Nephron (organoid): ENCODE results near the gene CERK.
"Not testable (repeated sequence)": the region's sequence is repeated elsewhere in the genome, so short reads cannot be mapped to it uniquely, and the experiment has no call there.

Experiments
- H3K27ac Mint-ChIP-seq, 3 experiments: 2 replicates each; pipeline ENCODE4 v1.8.0; 2020; ENCODE audit warnings: mixed read lengths in 3 of 3, mild to moderate bottlenecking in 2 of 3, moderate library complexity in 1 of 3
- H3K27me3 Mint-ChIP-seq: 2 replicates; pipeline ENCODE4 v1.8.0; 2021; ENCODE audit warnings: low read depth, mild to moderate bottlenecking, moderate library complexity, mixed read lengths
- H3K36me3 Mint-ChIP-seq: 2 replicates; pipeline ENCODE4 v1.8.0; 2020; ENCODE audit warnings: low read depth, mixed read lengths
- H3K4me1 Mint-ChIP-seq: 2 replicates; pipeline ENCODE4 v1.8.0; 2020; ENCODE audit warnings: mixed read lengths
- H3K4me3 Mint-ChIP-seq, 3 experiments: 2 replicates each; pipeline ENCODE4 v1.8.0; 2020; ENCODE audit warnings: mild to moderate bottlenecking in 3 of 3, mixed read lengths in 3 of 3, moderate library complexity in 2 of 3
- H3K9me3 Mint-ChIP-seq: 2 replicates; pipeline ENCODE4 v1.8.0; 2020; ENCODE audit warnings: mixed read lengths
- CTCF ChIP-seq, 3 experiments: fragments of 200-600 bp; sonication (generic); IDR thresholded peaks; one replicate each; pipeline ENCODE4 v1.5.0; 2021; ENCODE audit warnings: antibody characterized with exemption in 3 of 3; ENCODE audit not compliant: unreplicated experiment in 3 of 3

The CERK gene

GRCh38 chr22:46646531-46647215 lies 91.4 kb downstream of the CERK start:
- Mint-ChIP-seq H3K9me3 (no peaks in the 10 kb centered on the region), H3K4me3 (no peak overlapping the region), H3K27ac (peak overlapping the region in 2 of 3 experiments; percentile 28 to 68), H3K27me3 (no peaks in the 10 kb centered on the region), H3K4me1 (peaks cover 50% of the 10 kb centered on the region), H3K36me3 (peaks cover 28% of the 10 kb centered on the region)
- TF ChIP-seq CTCF (IDR thresholded peaks at IDR 0.05; ENCODE audit: unreplicated experiment in 3 of 3) = no peak

DNA sequence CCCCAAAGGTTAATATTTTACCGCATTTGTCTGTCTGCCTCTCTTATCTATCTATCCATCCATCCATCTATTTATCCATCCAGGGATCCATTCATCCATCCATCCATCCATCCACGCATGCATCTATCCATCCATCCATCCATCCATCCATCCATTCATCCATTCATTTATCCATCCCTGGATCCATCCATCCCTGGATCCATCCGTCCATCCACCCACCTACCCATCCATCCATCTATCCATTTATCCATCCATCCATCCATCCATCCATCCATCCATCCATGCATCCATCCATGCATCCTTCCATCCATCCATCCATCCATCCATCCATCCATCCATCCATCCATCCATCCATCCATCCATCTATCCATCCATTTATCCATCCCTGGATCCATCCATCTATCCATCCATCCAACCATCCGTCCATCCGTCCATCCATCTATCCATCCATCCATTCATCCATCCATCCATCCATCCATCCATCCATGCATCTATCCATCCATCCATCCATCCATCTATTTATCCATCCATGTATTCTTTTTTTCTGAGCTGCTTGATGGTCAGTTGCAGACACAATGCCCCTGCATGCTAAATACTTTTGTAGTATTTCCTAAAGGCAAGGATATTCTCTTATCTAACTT lies 95.1 kb downstream of the CERK start:
- not testable (repeated sequence) for H3K27ac Mint-ChIP-seq, H3K9me3 Mint-ChIP-seq, H3K27me3 Mint-ChIP-seq, H3K4me3 Mint-ChIP-seq
- Mint-ChIP-seq H3K4me1 (peaks cover 63% of the 10 kb centered on the region), H3K36me3 (peaks cover 32% of the 10 kb centered on the region)

- Mint-ChIP-seq H3K4me1 (peaks cover 61% of the 10 kb centered on the region), H3K27me3 (peaks cover 4% of the 10 kb centered on the region), H3K4me3 (no peak overlapping the region), H3K27ac (peak overlapping the region in 2 of 3 experiments; percentile 6 to 15), H3K36me3 (peaks cover 28% of the 10 kb centered on the region), H3K9me3 (no peaks in the 10 kb centered on the region)
- no peak for TF ChIP-seq CTCF (IDR thresholded peaks at IDR 0.05; ENCODE audit: unreplicated experiment in 3 of 3)
Observed at GRCh38 chr22:46641811-46642266, 96.2 kb downstream of the CERK start.

GRCh38 chr22:46640293-46641055 lies 97.6 kb downstream of the CERK start:
- Mint-ChIP-seq H3K36me3 (peaks cover 24% of the 10 kb centered on the region), H3K27ac (peak overlapping the region; percentile 63 to 86 (median 79)), H3K27me3 (peaks cover 4% of the 10 kb centered on the region), H3K9me3 (no peaks in the 10 kb centered on the region), H3K4me3 (peak overlapping the region in 1 of 3 experiments; percentile 42), H3K4me1 (peaks cover 56% of the 10 kb centered on the region)
- TF ChIP-seq CTCF (IDR thresholded peaks at IDR 0.05; ENCODE audit: unreplicated experiment in 3 of 3) = no peak

- peaks cover 56% of the 10 kb centered on the region for H3K4me1 Mint-ChIP-seq
- peaks cover 24% of the 10 kb centered on the region for H3K36me3 Mint-ChIP-seq
- no peak for TF ChIP-seq CTCF (IDR thresholded peaks at IDR 0.05; ENCODE audit: unreplicated experiment in 3 of 3)
- no peaks in the 10 kb centered on the region for H3K9me3 Mint-ChIP-seq
- H3K27me3 Mint-ChIP-seq = peaks cover 4% of the 10 kb centered on the region
- no peak overlapping the region for H3K4me3 Mint-ChIP-seq
- H3K27ac Mint-ChIP-seq = peak overlapping the region; percentile 63 to 86 (median 79)
Observed at GRCh38 chr22:46639843-46640242, 98.2 kb downstream of the CERK start.
